A549 treated with ZK216348 at 1 μM for 4 hours (cell line): ENCODE measurements around the gene ZXDC. TPM values are rescaled to one million over a fixed set of nuclear protein-coding genes. Genes with fewer than 3 reads are reported as not detected.

Source experiments
- total RNA-seq: library from RNA; stranded (reverse); fragments of 200-300 nt; extraction: Qiagen RNA extraction; gene quantifications from 5 replicates; pipeline ENCODE4 v1.2.3, GENCODE V29; 2022; ENCODE audit warnings: low read depth

ZXDC gene, protein sequence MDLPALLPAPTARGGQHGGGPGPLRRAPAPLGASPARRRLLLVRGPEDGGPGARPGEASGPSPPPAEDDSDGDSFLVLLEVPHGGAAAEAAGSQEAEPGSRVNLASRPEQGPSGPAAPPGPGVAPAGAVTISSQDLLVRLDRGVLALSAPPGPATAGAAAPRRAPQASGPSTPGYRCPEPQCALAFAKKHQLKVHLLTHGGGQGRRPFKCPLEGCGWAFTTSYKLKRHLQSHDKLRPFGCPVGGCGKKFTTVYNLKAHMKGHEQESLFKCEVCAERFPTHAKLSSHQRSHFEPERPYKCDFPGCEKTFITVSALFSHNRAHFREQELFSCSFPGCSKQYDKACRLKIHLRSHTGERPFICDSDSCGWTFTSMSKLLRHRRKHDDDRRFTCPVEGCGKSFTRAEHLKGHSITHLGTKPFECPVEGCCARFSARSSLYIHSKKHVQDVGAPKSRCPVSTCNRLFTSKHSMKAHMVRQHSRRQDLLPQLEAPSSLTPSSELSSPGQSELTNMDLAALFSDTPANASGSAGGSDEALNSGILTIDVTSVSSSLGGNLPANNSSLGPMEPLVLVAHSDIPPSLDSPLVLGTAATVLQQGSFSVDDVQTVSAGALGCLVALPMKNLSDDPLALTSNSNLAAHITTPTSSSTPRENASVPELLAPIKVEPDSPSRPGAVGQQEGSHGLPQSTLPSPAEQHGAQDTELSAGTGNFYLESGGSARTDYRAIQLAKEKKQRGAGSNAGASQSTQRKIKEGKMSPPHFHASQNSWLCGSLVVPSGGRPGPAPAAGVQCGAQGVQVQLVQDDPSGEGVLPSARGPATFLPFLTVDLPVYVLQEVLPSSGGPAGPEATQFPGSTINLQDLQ
- total RNA-seq = 4.9 to 10.0 TPM (median 9.3 TPM) in 5 replicates

GRCh38 chr3:126475413-126476114 is at the start of gene ZXDC:
ZXDC (minus strand) TSS chr3:126475891; CDS start chr3:126475865, 26 bp downstream.

GRCh38 chr3:126523745-126524428 is 48.2 kb upstream of the ZXDC start, which contains the start of gene CHST13:
CHST13 (plus strand) TSS chr3:126524155; CDS start chr3:126524333, 178 bp downstream.

GRCh38 chr3:126517291-126517951 is 41.7 kb upstream of the ZXDC start, which contains the start of gene UROC1:
UROC1 (minus strand) TSS chr3:126517773; CDS start chr3:126517719, 54 bp downstream.

GRCh38 chr3:126394179-126394976 is 81.3 kb downstream of the ZXDC start, which contains the start of gene CFAP100:
CFAP100 (plus strand) TSS chr3:126394909; CDS start chr3:126396001, 1,092 bp downstream.

Other genes starting within 250 kb of the ZXDC start
- 0.11 to 0.30 TPM (median 0.13 TPM) in 5 replicates for gene KLF15, start 118.5 kb downstream of the ZXDC start, total RNA-seq
- gene CFAP100, start 81.0 kb downstream of the ZXDC start, total RNA-seq = not detected in 5 replicates
- gene UROC1, start 41.9 kb upstream of the ZXDC start, total RNA-seq = not detected in 5 replicates
- gene CHST13, start 48.3 kb upstream of the ZXDC start, total RNA-seq = 0.41 to 1.3 TPM (median 1.1 TPM) in 5 replicates
- not detected in 5 replicates for gene C3orf22, start 83.0 kb upstream of the ZXDC start, total RNA-seq
- 5.5 to 11.3 TPM (median 6.1 TPM) in 5 replicates for gene TXNRD3, start 179.2 kb upstream of the ZXDC start, total RNA-seq
- gene CHCHD6, start 228.3 kb upstream of the ZXDC start, total RNA-seq = 14.4 to 22.9 TPM (median 21.1 TPM) in 5 replicates